RWPE1 (cell line): ENCODE measurements around the gene BIRC7.

Source experiments
- CTCF ChIA-PET: fragments of 350-600 bp; sonication (Branson Sonifier 250); formaldehyde crosslinking; extraction: SDS; loops from one replicate; lab custom pipeline; 2021; lab: Yijun Ruan, JAX
- POLR2A ChIA-PET: fragments of 400-600 bp; formaldehyde crosslinking; extraction: SDS; loops from one replicate; lab custom pipeline; 2020; ENCODE audit warnings: antibody characterized with exemption; ENCODE audit not compliant: low non-redundant PET; lab: Yijun Ruan, JAX
- DNase-seq: peaks from one replicate; pipeline ENCODE4 v3.0.0; 2012; ENCODE audit warnings: low spot score
- H3K27ac ChIP-seq: fragments of 450-650 bp; 2 replicates; pipeline ENCODE4 v1.5.1; 2017
- CTCF ChIP-seq: fragments of 450-650 bp; conservative IDR thresholded peaks from 2 replicates; pipeline ENCODE4 v1.5.1; 2017; ENCODE audit warnings: low read depth, mild to moderate bottlenecking

BIRC7 gene

GRCh38 chr20:63261060-63261794, 25.5 kb downstream of the BIRC7 start:
- ChIA-PET CTCF (interaction anchor here (0.6 to 2.2 kb wide), 4 partner anchors 27 to 335 kb away, joined by 3 to 10 read pairs (median 4); partner anchors contain the start of gene DIDO1), POLR2A (no interaction called here)
- DNase-seq, result no peak
- H3K27ac ChIP-seq, result no peak overlapping the region
- no peak for TF ChIP-seq CTCF

- ChIA-PET CTCF (no interaction called here), POLR2A (no interaction called here)
- TF ChIP-seq CTCF, result no peak
- H3K27ac ChIP-seq, result no peak overlapping the region
- no peak for DNase-seq
Measured at GRCh38 chr20:63261795-63262528, 26.3 kb downstream of the BIRC7 start.

- ChIA-PET CTCF (no interaction called here), POLR2A (no interaction called here)
- no peak for TF ChIP-seq CTCF
- no peak overlapping the region for H3K27ac ChIP-seq
- no peak for DNase-seq
Measured at GRCh38 chr20:63262836-63263235, 27.1 kb downstream of the BIRC7 start.

- TF ChIP-seq CTCF, result no peak
- ChIA-PET POLR2A (no interaction called here), CTCF (no interaction called here)
- no peak overlapping the region for H3K27ac ChIP-seq
- no peak for DNase-seq
Measured at GRCh38 chr20:63264000-63264399, 28.3 kb downstream of the BIRC7 start.

GRCh38 chr20:63264519-63264918, 28.8 kb downstream of the BIRC7 start:
- no peak for TF ChIP-seq CTCF
- no peak for DNase-seq
- ChIA-PET POLR2A (interaction anchor here (0.6 kb wide), 1 partner anchor 12 kb away, joined by 3 read pairs; no protein-coding TSS in a partner anchor), CTCF (interaction anchor here (0.6 to 1.9 kb wide), 2 partner anchors 41 to 45 kb away, joined by 3 to 11 read pairs; no protein-coding TSS in a partner anchor)
- H3K27ac ChIP-seq, result no peak overlapping the region

- no peak for TF ChIP-seq CTCF
- no peak overlapping the region for H3K27ac ChIP-seq
- no peak for DNase-seq
- ChIA-PET POLR2A (no interaction called here), CTCF (interaction anchor here (0.6 to 1.9 kb wide), 2 partner anchors 17 to 43 kb away, joined by 3 to 11 read pairs; no protein-coding TSS in a partner anchor)
Measured at GRCh38 chr20:63265891-63266515, 30.3 kb downstream of the BIRC7 start.
